DMS 273 (cell line): ENCODE measurements around the gene SLC6A5.
"Not testable (repeated sequence)": the region's sequence is repeated elsewhere in the genome, so short reads cannot be mapped to it uniquely, and the experiment has no call there.

Experiments used
- DNase-seq: peaks from one replicate; lab custom pipeline; 2025; ENCODE audit not compliant: unreplicated experiment; lab: John Stamatoyannopoulos, UW

SLC6A5 gene

GRCh38 chr11:20599221-20600019 is at the start of gene SLC6A5:
Gene SLC6A5 (plus strand): TSS chr11:20599608. CDS start chr11:20599673, 65 bp downstream.
- DNase-seq = peak; percentile 37

DNA sequence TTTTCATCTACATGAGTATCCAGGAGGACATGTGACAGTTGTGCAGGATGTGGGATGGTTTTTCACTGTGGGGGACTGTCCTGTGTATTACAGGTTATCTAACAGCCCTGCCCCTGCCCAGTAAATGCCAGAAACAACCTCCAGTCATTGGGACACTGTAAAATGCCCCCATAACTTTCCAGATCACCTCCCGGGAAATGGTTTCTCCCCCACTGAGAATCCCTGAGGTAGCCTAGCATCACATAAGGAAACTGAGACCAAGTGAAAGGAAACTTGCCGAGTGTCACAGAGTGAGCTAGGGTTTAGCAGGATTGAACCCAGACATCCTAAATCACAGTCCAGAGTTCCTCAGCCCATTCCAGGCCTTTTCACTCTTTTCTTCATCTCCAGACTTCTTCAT is 48.3 kb upstream of the SLC6A5 start:
- no peak for DNase-seq

- DNase-seq = no peak
Observed at GRCh38 chr11:20555783-20556182, 43.6 kb upstream of the SLC6A5 start.

DNA sequence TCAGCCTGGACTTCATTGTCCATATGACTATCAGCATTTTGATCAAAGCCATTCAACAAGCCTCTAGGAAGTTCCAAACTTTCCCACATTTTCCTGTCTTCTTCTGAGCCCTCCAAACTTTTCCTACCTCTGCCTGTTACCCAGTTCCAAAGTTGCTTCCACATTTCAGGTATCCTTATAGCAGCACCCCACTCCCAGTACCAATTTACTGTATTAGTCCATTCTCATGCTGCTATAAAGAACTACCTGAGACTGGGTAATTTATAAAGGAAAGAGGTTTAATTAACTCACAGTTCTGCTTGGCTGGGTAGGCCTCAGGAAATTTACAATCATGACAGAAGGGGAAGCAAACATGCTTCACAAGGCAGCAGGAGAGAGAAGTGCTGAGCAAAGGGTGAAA is 43.0 kb upstream of the SLC6A5 start:
- DNase-seq = not testable (repeated sequence)

- DNase-seq = no peak
Observed at GRCh38 chr11:20558741-20559140, 40.7 kb upstream of the SLC6A5 start.

GRCh38 chr11:20559523-20560300 is 39.7 kb upstream of the SLC6A5 start:
- DNase-seq = no peak

DNA sequence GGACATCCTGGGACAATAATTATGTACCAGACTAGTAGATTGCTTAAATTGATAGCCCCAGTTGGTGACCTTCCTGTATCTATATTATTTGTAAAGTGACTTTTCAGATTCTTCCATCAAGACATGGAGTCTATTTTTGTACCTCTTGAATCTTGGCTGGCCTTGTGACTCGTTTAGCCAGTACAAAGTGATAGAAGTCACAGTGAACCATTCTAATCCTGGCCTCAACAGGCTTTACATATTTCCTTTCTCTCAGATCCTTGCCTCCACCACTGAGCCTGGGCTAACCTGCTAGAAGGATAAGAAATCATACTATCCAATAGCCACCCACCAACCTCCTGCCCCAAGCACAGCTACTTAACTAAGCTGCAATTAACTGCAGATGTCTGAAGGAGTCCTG is 37.5 kb upstream of the SLC6A5 start:
- no peak for DNase-seq

DNA sequence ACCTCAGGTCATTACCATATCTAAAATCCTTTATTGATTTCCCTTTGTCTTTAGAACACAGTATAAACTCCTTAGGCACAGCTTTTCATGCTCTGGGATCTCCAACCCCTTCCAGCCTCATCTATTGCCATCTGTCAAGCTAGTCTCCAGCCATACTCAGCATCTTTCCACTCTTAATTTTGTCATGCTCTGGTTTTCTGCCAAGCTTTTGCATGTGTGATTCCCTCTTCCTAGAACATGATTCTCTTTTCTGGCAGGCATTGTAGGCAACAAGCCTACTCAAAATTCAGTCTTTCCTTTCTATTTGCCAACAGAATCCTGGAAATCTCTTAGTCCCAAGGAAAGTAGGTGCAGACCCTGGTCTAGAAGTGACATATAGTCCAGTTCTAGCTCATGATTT is 35.5 kb upstream of the SLC6A5 start:
- peak; percentile 50 for DNase-seq

DNA sequence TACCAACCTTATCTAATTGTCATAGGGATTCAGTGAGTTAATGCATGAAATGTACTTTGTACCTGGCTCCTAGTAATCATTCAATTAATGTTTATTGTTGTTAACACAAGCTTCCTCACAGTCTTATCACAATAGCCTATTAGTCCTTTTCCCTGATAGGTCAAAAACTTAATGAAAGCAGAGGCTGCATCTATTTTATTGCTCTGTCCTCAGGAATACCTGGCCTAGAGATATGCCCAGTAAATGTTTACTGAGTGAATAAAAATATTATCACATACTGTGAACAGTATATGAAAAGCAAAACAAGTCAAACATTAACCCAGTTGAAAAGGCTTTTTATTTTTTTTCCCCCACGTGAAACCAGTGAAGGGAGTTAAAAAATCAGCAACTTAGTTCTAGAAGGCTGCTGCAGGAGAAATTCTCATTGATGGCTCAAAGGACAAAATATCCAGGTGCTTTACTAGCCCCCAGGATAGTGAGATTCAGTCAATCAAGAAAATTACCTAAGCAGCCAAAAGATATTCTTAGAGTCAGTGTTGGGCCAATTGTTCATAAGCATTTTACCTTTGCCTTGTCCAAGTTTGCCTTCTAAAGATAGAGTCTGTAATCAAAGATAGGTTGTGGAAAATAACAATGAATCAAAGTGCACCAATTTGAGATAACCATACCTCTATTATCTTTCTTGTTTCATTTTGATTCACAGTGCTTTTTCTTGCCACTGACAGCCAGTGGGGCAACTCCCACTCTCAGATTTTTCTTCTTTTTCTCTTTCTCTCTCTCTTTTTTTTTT is 34.4 kb upstream of the SLC6A5 start:
- DNase-seq = no peak

DNA sequence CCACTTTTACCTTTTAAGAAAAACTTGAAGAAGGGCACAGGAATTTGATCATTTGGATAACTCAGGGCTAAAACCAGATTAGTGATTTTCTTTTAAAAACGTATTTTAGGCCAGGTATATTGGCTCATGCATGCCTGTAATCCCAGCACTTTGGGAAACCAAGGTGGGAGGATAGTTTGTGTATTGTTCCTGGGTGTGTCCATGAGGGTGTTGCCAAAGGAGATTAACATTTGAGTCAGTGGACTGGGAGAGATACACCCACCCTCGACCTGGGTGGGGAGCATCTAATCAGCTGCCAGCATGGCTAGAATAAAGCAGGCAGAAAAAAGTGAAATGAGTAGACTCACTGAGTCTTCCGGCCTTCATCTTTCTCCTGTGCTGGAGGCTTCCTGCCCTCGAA is 33.3 kb upstream of the SLC6A5 start:
- not testable (repeated sequence) for DNase-seq

GRCh38 chr11:20566591-20567434 is 32.6 kb upstream of the SLC6A5 start:
- no peak for DNase-seq

- DNase-seq = not testable (repeated sequence)
Observed at GRCh38 chr11:20579725-20580124, 19.7 kb upstream of the SLC6A5 start.

DNA sequence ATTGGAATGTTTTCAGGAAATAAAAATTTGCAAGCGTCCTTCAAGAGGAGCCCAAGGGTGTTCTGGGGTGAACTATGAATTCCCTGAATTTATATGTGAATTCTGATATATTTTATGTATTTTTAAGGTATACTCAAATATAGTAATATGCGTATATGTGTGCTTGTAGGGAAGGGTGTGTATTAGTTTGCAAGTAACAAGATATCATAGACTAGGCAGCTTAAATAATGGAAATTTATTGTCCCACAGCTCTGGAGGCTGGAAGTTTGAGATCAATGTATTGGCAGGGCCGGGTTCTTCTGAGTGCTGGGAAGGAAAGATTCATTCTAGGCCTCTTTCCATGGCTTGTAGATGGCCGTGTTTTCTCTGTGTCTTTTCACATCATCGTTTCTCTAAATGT is 16.2 kb upstream of the SLC6A5 start:
- no peak for DNase-seq

DNA sequence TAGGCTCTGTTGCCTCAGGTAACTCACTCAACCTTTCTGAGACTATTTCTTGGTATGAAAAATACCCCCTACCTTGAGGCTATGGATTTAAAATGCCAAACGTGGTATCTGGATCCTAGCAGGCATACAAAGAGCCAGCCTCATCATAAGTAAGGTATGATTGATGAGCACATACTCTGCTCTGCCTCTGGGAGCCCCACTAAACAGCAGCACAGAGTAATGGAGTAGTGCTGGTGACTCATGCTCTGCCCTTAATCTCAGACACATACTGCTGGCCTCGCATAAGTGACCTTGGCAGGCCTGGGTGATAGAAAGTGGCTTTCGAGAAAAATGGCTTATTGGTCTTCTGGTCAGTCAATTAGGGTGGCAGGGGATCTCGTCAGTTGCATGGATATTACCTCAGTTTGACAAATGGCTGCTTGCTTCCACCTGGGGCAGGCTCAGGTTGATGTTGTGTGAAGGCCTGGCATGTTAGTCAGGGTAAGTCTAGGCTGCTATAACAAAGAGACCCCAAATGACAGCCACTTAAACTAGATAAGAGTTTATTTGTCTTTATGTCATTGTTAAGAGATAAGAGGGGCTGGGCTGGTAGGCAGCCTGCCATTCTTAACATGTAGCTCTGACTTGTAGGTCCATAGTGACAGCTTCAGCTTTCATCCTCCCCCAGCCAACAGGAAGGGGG is 15.2 kb upstream of the SLC6A5 start:
- no peak for DNase-seq

DNA sequence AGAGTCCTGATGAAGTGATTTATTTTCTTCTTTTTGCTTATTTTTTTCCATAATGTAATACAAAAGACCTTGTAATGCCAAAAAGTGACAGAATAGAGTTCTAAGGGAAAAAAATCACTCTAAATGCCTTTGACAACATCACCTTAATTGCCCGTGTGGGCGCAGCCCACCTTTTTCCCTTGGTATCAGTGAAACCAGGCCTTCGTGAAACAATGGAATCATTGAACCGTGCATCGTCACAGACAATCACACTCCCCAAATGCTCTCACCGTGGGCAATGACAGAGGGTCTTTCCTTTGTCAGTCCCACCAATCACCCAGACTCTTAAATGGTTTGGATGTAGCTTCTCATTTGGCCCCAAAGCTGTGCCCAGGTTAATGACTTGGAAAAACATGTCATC is 9.6 kb upstream of the SLC6A5 start:
- DNase-seq = no peak

- DNase-seq = no peak
Observed at GRCh38 chr11:20590381-20590780, 9.0 kb upstream of the SLC6A5 start.

- peak; percentile 3 for DNase-seq
Observed at GRCh38 chr11:20592741-20593140, 6.7 kb upstream of the SLC6A5 start.

- DNase-seq = no peak
Observed at GRCh38 chr11:20594274-20595061, 4.9 kb upstream of the SLC6A5 start.

- DNase-seq = no peak
Observed at GRCh38 chr11:20595101-20595500, 4.3 kb upstream of the SLC6A5 start.
